CD14-positive monocyte (primary cell): ENCODE data around the gene CPT2. TPM values are rescaled to one million over a fixed set of nuclear protein-coding genes. Genes with fewer than 3 reads are reported as not detected.

Experiments
- DNase-seq, 3 donors: peaks; one replicate each; pipeline ENCODE4 v3.0.0-alpha.2; 2011 to 2022
- H2AFZ ChIP-seq: 2 replicates; pipeline ENCODE4 v1.6.0; 2012; ENCODE audit warnings: mild to moderate bottlenecking, low read depth, low read length, inconsistent platforms; ENCODE audit not compliant: insufficient read depth, poor library complexity, severe bottlenecking
- H3K27ac ChIP-seq, 2 donors: 1 replicate in 1 of 2; 2 replicates in 1 of 2; pipeline ENCODE4 v1.5.1; 2012 to 2013; ENCODE audit warnings: low read length in 2 of 2, control low read depth in 1 of 2, inconsistent platforms in 1 of 2, low read depth in 1 of 2, mild to moderate bottlenecking in 1 of 2
- H3K27me3 ChIP-seq, 2 donors: one replicate each; pipeline versions ENCODE4 v1.6.0 to v1.6.1; 2011 to 2013; ENCODE audit warnings: low read length in 2 of 2; ENCODE audit not compliant: control insufficient read depth in 2 of 2, insufficient read depth in 2 of 2
- H3K36me3 ChIP-seq, 2 donors: replicated peaks in 1 of 2; 1 replicate in 1 of 2; 2 replicates in 1 of 2; pipeline versions ENCODE4 v1.5.1 to v1.6.1; 2012 to 2013; ENCODE audit warnings: low read length in 2 of 2, control low read depth in 1 of 2, inconsistent platforms in 1 of 2, mild to moderate bottlenecking in 1 of 2; ENCODE audit not compliant: insufficient read depth in 2 of 2, control insufficient read depth in 1 of 2
- H3K4me1 ChIP-seq, 2 donors: 1 replicate in 1 of 2; 2 replicates in 1 of 2; pipeline versions ENCODE4 v1.5.1 to v1.6.1; 2012 to 2013; ENCODE audit warnings: low read length in 2 of 2, control low read depth in 1 of 2, inconsistent platforms in 1 of 2, mild to moderate bottlenecking in 1 of 2, moderate library complexity in 1 of 2; ENCODE audit not compliant: insufficient read depth in 2 of 2, control insufficient read depth in 1 of 2
- H3K4me2 ChIP-seq: replicated peaks from 2 replicates; pipeline ENCODE3; 2012; ENCODE audit warnings: low read length, moderate library complexity, mild to moderate bottlenecking; ENCODE audit not compliant: poor library complexity, severe bottlenecking; ENCODE audit errors: extremely low read depth
- H3K4me3 ChIP-seq, 3 experiments: fragments of 200-600 bp in 1 of 3; sonication (generic) in 1 of 3; replicated peaks in 1 of 3; 1 replicate in 2 of 3; 2 replicates in 1 of 3; pipeline ENCODE4 v1.5.1; 2011 to 2013; ENCODE audit warnings: low read length in 3 of 3, mild to moderate bottlenecking in 3 of 3, control low read depth in 2 of 3, low read depth in 2 of 3, inconsistent platforms in 1 of 3, moderate library complexity in 1 of 3
- H3K79me2 ChIP-seq: 2 replicates; pipeline ENCODE4 v1.6.0; 2012; ENCODE audit warnings: mild to moderate bottlenecking, control low read depth, inconsistent platforms, low read length, moderate library complexity; ENCODE audit not compliant: insufficient read depth
- H3K9ac ChIP-seq: 2 replicates; pipeline ENCODE4 v1.6.0; 2017; ENCODE audit warnings: low read length, mild to moderate bottlenecking; ENCODE audit not compliant: insufficient read depth, poor library complexity, severe bottlenecking
- H3K9me3 ChIP-seq, 2 donors: replicated peaks in 1 of 2; 1 replicate in 1 of 2; 2 replicates in 1 of 2; pipeline versions ENCODE4 v1.5.1 to v1.6.1; 2012 to 2013; ENCODE audit warnings: low read length in 2 of 2, control low read depth in 1 of 2; ENCODE audit not compliant: control insufficient read depth in 1 of 2, insufficient read depth in 1 of 2
- H4K20me1 ChIP-seq: 2 replicates; pipeline ENCODE4 v1.6.0; 2012; ENCODE audit warnings: mild to moderate bottlenecking, low read length, control low read depth, moderate library complexity; ENCODE audit not compliant: insufficient read depth
- H3K27ac Mint-ChIP-seq, 7 donors: one replicate each; pipeline ENCODE4 v1.8.0; 2020; ENCODE audit warnings: mild to moderate bottlenecking in 7 of 7, mixed read lengths in 7 of 7, moderate library complexity in 6 of 7, inconsistent platforms in 2 of 7
- H3K27me3 Mint-ChIP-seq, 3 donors: one replicate each; pipeline ENCODE4 v1.8.0; 2021 to 2022; ENCODE audit warnings: low read depth in 3 of 3, mild to moderate bottlenecking in 3 of 3, mixed read lengths in 3 of 3, moderate library complexity in 3 of 3, inconsistent platforms in 1 of 3
- H3K36me3 Mint-ChIP-seq, 2 donors: one replicate each; pipeline ENCODE4 v1.8.0; 2020; ENCODE audit warnings: mixed read lengths in 2 of 2, inconsistent platforms in 1 of 2, mild to moderate bottlenecking in 1 of 2
- H3K4me1 Mint-ChIP-seq: one replicate; pipeline ENCODE4 v1.8.0; 2020; ENCODE audit warnings: mild to moderate bottlenecking, mixed read lengths
- H3K4me3 Mint-ChIP-seq, 2 donors: one replicate each; pipeline ENCODE4 v1.8.0; 2020; ENCODE audit warnings: mild to moderate bottlenecking in 2 of 2, mixed read lengths in 2 of 2, moderate library complexity in 1 of 2
- H3K9me3 Mint-ChIP-seq, 7 donors: one replicate each; pipeline ENCODE4 v1.8.0; 2020 to 2022; ENCODE audit warnings: mixed read lengths in 7 of 7, mild to moderate bottlenecking in 6 of 7, moderate library complexity in 6 of 7, inconsistent platforms in 2 of 7
- WGBS: methylation state at CpG from one replicate; pipeline ENCODE4 v1.1.5; 2013; ENCODE audit warnings: missing lambda C conversion rate; ENCODE audit not compliant: insufficient coverage; 5-methylcytosine and 5-hydroxymethylcytosine counted together
- intact Hi-C, 2 donors: fragments of 100-400 bp; cut with micrococcal nuclease; formaldehyde crosslinking; loops; one replicate each; pipeline versions ENCODE4 v1.15.0 to v1.15.1; 2023
- polyA plus RNA-seq, 3 donors: library from polyadenylated mRNA; depleted of rRNA in 1 of 3; unstranded in 2 of 3; stranded (reverse) in 1 of 3; fragments of 300-500 nt in 2 of 3; fragments of >200 nt in 1 of 3; fragmentation: Illumina TruSeq in 2 of 3; gene quantifications; 1 replicate in 2 of 3; 2 replicates in 1 of 3; pipeline ENCODE4 v1.2.3, GENCODE V29; 2012 to 2021
- TF ChIP-seq, protein P1 (sequence below): fragments of 200-600 bp; IDR thresholded peaks from one replicate; pipeline ENCODE4 v1.8.0; 2022; ENCODE audit warnings: antibody characterized with exemption, mild to moderate bottlenecking

The CPT2 gene
- polyA plus RNA-seq, 3 donors, result 7.6 to 29.6 (median 20.2) TPM

DNA sequence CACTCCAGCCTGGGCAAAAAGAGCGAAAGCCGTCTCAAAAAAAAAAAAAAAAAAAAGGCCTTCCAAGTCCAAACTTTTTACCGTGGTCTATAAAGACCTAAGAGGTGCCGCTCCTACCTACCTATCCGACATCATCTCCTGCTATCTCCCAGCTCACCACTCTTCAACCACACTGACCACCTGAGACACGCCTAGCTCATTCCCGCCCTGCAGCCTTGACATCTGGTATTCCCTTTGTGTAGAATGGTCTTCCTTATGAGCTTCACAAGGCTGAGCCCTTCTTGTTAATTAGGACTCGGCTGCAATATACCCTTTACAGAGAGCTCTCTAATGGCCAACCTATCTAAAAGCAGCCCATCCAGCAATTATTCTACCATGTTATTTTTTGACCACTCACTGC, 41.0 kb downstream of the CPT2 start:
- H3K27ac ChIP-seq, result peak overlapping the region; percentile 72 to 93
- TF ChIP-seq, protein P1, sequence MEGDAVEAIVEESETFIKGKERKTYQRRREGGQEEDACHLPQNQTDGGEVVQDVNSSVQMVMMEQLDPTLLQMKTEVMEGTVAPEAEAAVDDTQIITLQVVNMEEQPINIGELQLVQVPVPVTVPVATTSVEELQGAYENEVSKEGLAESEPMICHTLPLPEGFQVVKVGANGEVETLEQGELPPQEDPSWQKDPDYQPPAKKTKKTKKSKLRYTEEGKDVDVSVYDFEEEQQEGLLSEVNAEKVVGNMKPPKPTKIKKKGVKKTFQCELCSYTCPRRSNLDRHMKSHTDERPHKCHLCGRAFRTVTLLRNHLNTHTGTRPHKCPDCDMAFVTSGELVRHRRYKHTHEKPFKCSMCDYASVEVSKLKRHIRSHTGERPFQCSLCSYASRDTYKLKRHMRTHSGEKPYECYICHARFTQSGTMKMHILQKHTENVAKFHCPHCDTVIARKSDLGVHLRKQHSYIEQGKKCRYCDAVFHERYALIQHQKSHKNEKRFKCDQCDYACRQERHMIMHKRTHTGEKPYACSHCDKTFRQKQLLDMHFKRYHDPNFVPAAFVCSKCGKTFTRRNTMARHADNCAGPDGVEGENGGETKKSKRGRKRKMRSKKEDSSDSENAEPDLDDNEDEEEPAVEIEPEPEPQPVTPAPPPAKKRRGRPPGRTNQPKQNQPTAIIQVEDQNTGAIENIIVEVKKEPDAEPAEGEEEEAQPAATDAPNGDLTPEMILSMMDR, result no peak
- Mint-ChIP-seq H3K27ac (peak overlapping the region; percentile 95 to 99 (median 97)), H3K4me3 (peak overlapping the region; percentile 93 to 96), H3K27me3 (peaks cover 0 to 5% (median 2%) of the 10 kb centered on the region in 3 donors), H3K9me3 (peaks cover 0 to 2% (median 0%) of the 10 kb centered on the region in 7 donors), H3K4me1 (peaks cover 22% of the 10 kb centered on the region), H3K36me3 (peaks cover 31 to 32% of the 10 kb centered on the region in 2 donors)
- H3K79me2 ChIP-seq, result peaks cover 36% of the 10 kb centered on the region
- H3K4me1 ChIP-seq, result peaks cover 15 to 21% of the 10 kb centered on the region in 2 donors
- H3K36me3 ChIP-seq, result peaks cover 30 to 39% of the 10 kb centered on the region in 2 donors
- no peaks in the 10 kb centered on the region for H3K27me3 ChIP-seq
- intact Hi-C loops, result no loop called here
- no peaks in the 10 kb centered on the region for H3K9me3 ChIP-seq
- peak overlapping the region; percentile 97 for H2AFZ ChIP-seq
- H3K4me3 ChIP-seq, result peak overlapping the region; percentile 89 to 94 (median 90)
- no peak for DNase-seq
- H3K9ac ChIP-seq, result peak overlapping the region; percentile 80
- H4K20me1 ChIP-seq, result no peaks in the 10 kb centered on the region
- peak overlapping the region; percentile 98 for H3K4me2 ChIP-seq
- WGBS, result 30% methylated on average over 2 of the region's 8 CpGs

DNA sequence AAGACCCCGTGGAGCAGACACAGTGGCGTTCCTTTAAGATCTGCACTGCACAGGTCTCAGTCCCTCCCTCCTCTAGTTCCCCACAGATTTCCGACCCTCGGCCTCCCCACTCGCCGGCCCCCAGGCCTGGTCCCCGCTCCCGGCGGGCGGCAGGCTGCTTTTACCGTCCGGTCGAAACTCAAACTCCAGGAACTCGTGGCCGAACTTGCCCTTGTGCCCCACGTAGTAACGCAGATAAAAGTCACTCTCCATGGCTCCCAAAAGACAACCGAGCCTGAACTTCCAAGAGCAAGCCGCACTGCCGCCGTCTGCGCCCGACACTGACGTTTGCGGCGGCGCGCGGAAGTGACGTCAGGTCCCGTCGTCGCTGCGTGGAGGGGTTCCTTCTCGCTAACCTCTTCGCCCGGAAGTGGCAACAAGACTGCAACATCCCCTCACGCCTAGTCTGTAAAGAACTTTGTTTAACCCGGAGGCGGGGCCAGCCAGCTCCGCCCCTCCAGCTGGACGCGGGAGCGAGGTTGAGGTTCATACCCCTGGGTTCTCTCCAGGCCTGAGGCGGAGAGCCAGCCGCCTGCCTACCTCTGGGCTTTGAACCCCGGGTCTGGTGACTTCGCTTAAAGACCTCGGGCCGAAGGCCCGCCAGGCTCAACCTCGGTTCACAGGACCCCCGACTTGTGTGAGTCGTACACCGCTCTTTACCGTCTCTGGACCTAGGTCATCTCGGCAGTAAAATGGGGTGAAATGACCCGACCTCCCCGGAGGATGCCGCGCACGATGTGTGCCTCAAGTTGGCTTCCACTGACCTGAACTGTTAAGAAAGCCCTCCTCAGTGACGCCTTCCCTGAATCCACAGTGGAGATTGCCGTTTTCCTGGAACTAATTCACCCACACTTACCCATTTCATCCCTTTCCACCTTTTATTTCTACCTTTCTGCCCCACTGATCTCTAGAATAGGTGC, 41.9 kb downstream of the CPT2 start, which contains the start of gene MAGOH:
Gene MAGOH (minus strand): TSS at position 322 of the 959 bp plus-strand sequence. CDS start 70 bp downstream, at position 252.
- Histone ChIP-seq H3K4me3 (peak within 1 kb of the TSS; percentile 89 to 94 (median 90)), H3K9ac (peak within 1 kb of the TSS; percentile 80), H4K20me1 (no peaks in the 10 kb centered on the region), H3K27ac (peak within 1 kb of the TSS; percentile 72 to 93), H3K79me2 (peaks cover 36% of the 10 kb centered on the region), H3K4me2 (peak within 1 kb of the TSS; percentile 98), H3K4me1 (peaks cover 15 to 21% of the 10 kb centered on the region in 2 donors), H3K27me3 (no peaks in the 10 kb centered on the region), H3K36me3 (peaks cover 21 to 31% of the 10 kb centered on the region in 2 donors), H2AFZ (peak within 1 kb of the TSS; percentile 97), H3K9me3 (no peaks in the 10 kb centered on the region)
- H3K36me3 Mint-ChIP-seq, result peaks cover 23% of the 10 kb centered on the region in 2 donors
- H3K9me3 Mint-ChIP-seq, result peaks cover 0 to 2% (median 0%) of the 10 kb centered on the region in 7 donors
- intact Hi-C loops, result no loop called here
- DNase-seq, result peak; percentile 96 to 97 (median 97)
- H3K4me1 Mint-ChIP-seq, result peaks cover 22% of the 10 kb centered on the region
- H3K27me3 Mint-ChIP-seq, result peaks cover 2 to 5% (median 2%) of the 10 kb centered on the region in 3 donors
- H3K27ac Mint-ChIP-seq, result peak within 1 kb of the TSS; percentile 95 to 99 (median 97)
- TF ChIP-seq, protein P1, result no peak
- WGBS, result 4% methylated on average over 60 of the region's 64 CpGs
- peak within 1 kb of the TSS; percentile 93 to 96 for H3K4me3 Mint-ChIP-seq
